OCI-LY7 (cell line): Measurements from ENCODE around the gene COL4A2. TPM values are rescaled to one million over a fixed set of nuclear protein-coding genes. Genes with fewer than 3 reads are reported as not detected.

Experiments
- BruUV-seq: library from RNA; stranded (reverse); fragments of 400-500 nt; replicated peaks from 2 replicates; lab custom pipeline; 2021; lab: Mats Ljungman, UMichigan
- CTCF ChIA-PET: fragments of 300-600 bp; sonication (Branson Sonifier 250); formaldehyde crosslinking; loops from one replicate; lab custom pipeline; 2022; ENCODE audit warnings: antibody characterized with exemption; ENCODE audit not compliant: unreplicated experiment; lab: Charles Lee
- POLR2A ChIA-PET: fragments of 300-600 bp; sonication (Branson Sonifier 250); formaldehyde crosslinking; loops from one replicate; lab custom pipeline; 2022; ENCODE audit warnings: antibody characterized with exemption; lab: Charles Lee
- DNase-seq: peaks from one replicate; pipeline ENCODE4 v3.0.0-alpha.2; 2015; ENCODE audit warnings: low spot score
- H2AFZ ChIP-seq: fragments of 200-600 bp; sonication (generic), shearing (Covaris generic); 2 replicates; pipeline ENCODE4 v1.6.1; 2014; ENCODE audit warnings: mild to moderate bottlenecking, antibody characterized with exemption, low read length, moderate library complexity
- H3K27ac ChIP-seq: fragments of 200-600 bp; sonication (generic); 2 replicates; pipeline ENCODE4 v1.5.1; 2014; ENCODE audit warnings: mixed run types, low read depth, mild to moderate bottlenecking, moderate library complexity, low read length, inconsistent platforms; ENCODE audit not compliant: poor library complexity, severe bottlenecking
- H3K36me3 ChIP-seq: fragments of 200-600 bp; sonication (generic); 2 replicates; pipeline ENCODE4 v1.6.1; 2014; ENCODE audit warnings: mild to moderate bottlenecking, antibody characterized with exemption, low read length, moderate library complexity, mixed read lengths; ENCODE audit not compliant: insufficient read depth
- H3K4me1 ChIP-seq: fragments of 200-600 bp; sonication (generic); 2 replicates; pipeline ENCODE4 v1.5.1; 2014; ENCODE audit warnings: mild to moderate bottlenecking, low read length; ENCODE audit not compliant: insufficient read depth, poor library complexity, severe bottlenecking
- H3K4me2 ChIP-seq: fragments of 200-600 bp; sonication (generic); 2 replicates; pipeline ENCODE4 v1.6.1; 2014; ENCODE audit warnings: mild to moderate bottlenecking, low read length
- H3K4me3 ChIP-seq: fragments of 200-600 bp; sonication (generic); 2 replicates; pipeline ENCODE4 v1.5.1; 2014; ENCODE audit warnings: mild to moderate bottlenecking, low read depth, low read length; ENCODE audit not compliant: poor library complexity, severe bottlenecking
- H3K79me2 ChIP-seq: fragments of 200-600 bp; sonication (generic); 2 replicates; pipeline ENCODE4 v1.6.1; 2016; ENCODE audit warnings: low read depth, mild to moderate bottlenecking, low read length, moderate library complexity, mixed read lengths; ENCODE audit not compliant: insufficient read depth
- H3K9me2 ChIP-seq: fragments of 200-600 bp; sonication (generic); 2 replicates; pipeline ENCODE4 v1.6.1; 2016; ENCODE audit warnings: mild to moderate bottlenecking, low read length, mixed read lengths; ENCODE audit not compliant: insufficient read depth
- H3K9me3 ChIP-seq: fragments of 200-600 bp; sonication (generic); 2 replicates; pipeline ENCODE4 v1.6.1; 2014; ENCODE audit warnings: mild to moderate bottlenecking, mixed run types, low read length, mixed read lengths
- H4K20me1 ChIP-seq: fragments of 200-600 bp; sonication (generic); 2 replicates; pipeline ENCODE4 v1.6.1; 2014; ENCODE audit warnings: mild to moderate bottlenecking, antibody characterized with exemption, low read length, moderate library complexity, mixed read lengths; ENCODE audit not compliant: insufficient read depth
- EZH2phosphoT487 ChIP-seq: fragments of 200-600 bp; sonication (generic); IDR thresholded peaks from 2 replicates; pipeline ENCODE4 v1.6.1; 2018; ENCODE audit warnings: low read depth, borderline replicate concordance, mild to moderate bottlenecking, mixed run types, antibody characterized with exemption, low read length, moderate library complexity, mixed read lengths
- intact Hi-C: fragments of 100-400 bp; cut with micrococcal nuclease; formaldehyde crosslinking; loops from one replicate; pipeline ENCODE4 v1.10.0; 2022; ENCODE audit not compliant: unreplicated experiment
- total RNA-seq, 2 experiments: library from RNA; depleted of rRNA in 1 of 2; stranded (reverse); fragments of >200 nt in 1 of 2; shearing (Covaris generic) in 1 of 2; gene quantifications; 2 replicates each; pipeline ENCODE4 v1.2.3, GENCODE V29; 2014 to 2022
- TF ChIP-seq, protein P1 (sequence below): fragments of 200-600 bp; sonication (generic); conservative IDR thresholded peaks from 2 replicates; pipeline ENCODE4 v1.5.1; 2014; ENCODE audit warnings: mild to moderate bottlenecking, antibody characterized with exemption, low read length, moderate library complexity, mixed read lengths

COL4A2 gene
- total RNA-seq, 2 experiments from 2014 or later, result 0.34 TPM; not detected in 1

DNA sequence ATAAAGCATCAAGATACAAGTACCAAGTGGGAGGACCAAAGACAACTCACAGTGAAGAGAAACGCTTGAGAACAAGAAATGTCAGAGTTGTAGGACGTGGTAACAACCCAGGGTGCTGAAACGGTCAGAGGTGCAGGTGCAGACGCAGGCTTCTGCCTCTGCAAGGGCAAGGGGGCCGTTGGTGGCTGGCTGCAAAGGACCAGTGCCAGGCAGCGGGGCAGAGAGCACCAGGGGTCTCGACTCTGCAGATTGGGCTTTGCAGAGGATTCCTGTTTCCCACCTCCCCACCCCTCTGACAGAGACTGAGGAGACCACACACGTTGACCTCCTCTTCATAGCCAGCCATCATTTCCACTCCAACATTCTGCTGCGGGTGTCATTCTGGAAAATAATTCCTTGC lies 216.1 kb downstream of the COL4A2 start:
- Histone ChIP-seq H2AFZ (no peak overlapping the region), H3K9me2 (no peaks in the 10 kb centered on the region), H3K4me3 (no peak overlapping the region), H3K4me1 (no peaks in the 10 kb centered on the region), H3K9me3 (no peaks in the 10 kb centered on the region), H3K27ac (no peak overlapping the region), H4K20me1 (no peaks in the 10 kb centered on the region), H3K4me2 (no peak overlapping the region), H3K79me2 (no peaks in the 10 kb centered on the region), H3K36me3 (no peaks in the 10 kb centered on the region)
- ChIA-PET CTCF (no interaction called here), POLR2A (no interaction called here)
- no peak for DNase-seq
- no TSS peak for BruUV-seq
- intact Hi-C loops, result no loop called here
- no peak for TF ChIP-seq EZH2phosphoT487
- TF ChIP-seq, protein P1, sequence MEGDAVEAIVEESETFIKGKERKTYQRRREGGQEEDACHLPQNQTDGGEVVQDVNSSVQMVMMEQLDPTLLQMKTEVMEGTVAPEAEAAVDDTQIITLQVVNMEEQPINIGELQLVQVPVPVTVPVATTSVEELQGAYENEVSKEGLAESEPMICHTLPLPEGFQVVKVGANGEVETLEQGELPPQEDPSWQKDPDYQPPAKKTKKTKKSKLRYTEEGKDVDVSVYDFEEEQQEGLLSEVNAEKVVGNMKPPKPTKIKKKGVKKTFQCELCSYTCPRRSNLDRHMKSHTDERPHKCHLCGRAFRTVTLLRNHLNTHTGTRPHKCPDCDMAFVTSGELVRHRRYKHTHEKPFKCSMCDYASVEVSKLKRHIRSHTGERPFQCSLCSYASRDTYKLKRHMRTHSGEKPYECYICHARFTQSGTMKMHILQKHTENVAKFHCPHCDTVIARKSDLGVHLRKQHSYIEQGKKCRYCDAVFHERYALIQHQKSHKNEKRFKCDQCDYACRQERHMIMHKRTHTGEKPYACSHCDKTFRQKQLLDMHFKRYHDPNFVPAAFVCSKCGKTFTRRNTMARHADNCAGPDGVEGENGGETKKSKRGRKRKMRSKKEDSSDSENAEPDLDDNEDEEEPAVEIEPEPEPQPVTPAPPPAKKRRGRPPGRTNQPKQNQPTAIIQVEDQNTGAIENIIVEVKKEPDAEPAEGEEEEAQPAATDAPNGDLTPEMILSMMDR, result no peak

- H3K9me3 ChIP-seq, result no peaks in the 10 kb centered on the region
- H3K27ac ChIP-seq, result no peak overlapping the region
- BruUV-seq, result no TSS peak
- DNase-seq, result no peak
- no peaks in the 10 kb centered on the region for H3K9me2 ChIP-seq
- H2AFZ ChIP-seq, result no peak overlapping the region
- intact Hi-C loops, result no loop called here
- TF ChIP-seq, protein P1, result no peak
- TF ChIP-seq EZH2phosphoT487, result no peak
- no peaks in the 10 kb centered on the region for H3K79me2 ChIP-seq
- ChIA-PET CTCF (no interaction called here), POLR2A (no interaction called here)
- H3K4me3 ChIP-seq, result no peak overlapping the region
- no peak overlapping the region for H3K4me2 ChIP-seq
- no peaks in the 10 kb centered on the region for H3K4me1 ChIP-seq
- H3K36me3 ChIP-seq, result no peaks in the 10 kb centered on the region
- H4K20me1 ChIP-seq, result no peaks in the 10 kb centered on the region
Observed at GRCh38 chr13:110523838-110524540, 216.9 kb downstream of the COL4A2 start.

GRCh38 chr13:110524541-110525257 lies 217.6 kb downstream of the COL4A2 start:
- Histone ChIP-seq H3K4me1 (no peaks in the 10 kb centered on the region), H3K36me3 (no peaks in the 10 kb centered on the region), H3K4me3 (no peak overlapping the region), H3K79me2 (no peaks in the 10 kb centered on the region), H4K20me1 (no peaks in the 10 kb centered on the region), H2AFZ (no peak overlapping the region), H3K27ac (no peak overlapping the region), H3K9me2 (no peaks in the 10 kb centered on the region), H3K9me3 (no peaks in the 10 kb centered on the region), H3K4me2 (no peak overlapping the region)
- DNase-seq, result no peak
- BruUV-seq, result no TSS peak
- intact Hi-C loops, result no loop called here
- POLR2A ChIA-PET, result no interaction called here
- TF ChIP-seq EZH2phosphoT487, result no peak
- TF ChIP-seq, protein P1, result no peak
- CTCF ChIA-PET, result no interaction called here
